ENCODE results near the gene PRRC2B.
"Not testable (repeated sequence)": the region's sequence is repeated elsewhere in the genome, so short reads cannot be mapped to it uniquely, and the experiment has no call there.

Gene PRRC2B

DNA sequence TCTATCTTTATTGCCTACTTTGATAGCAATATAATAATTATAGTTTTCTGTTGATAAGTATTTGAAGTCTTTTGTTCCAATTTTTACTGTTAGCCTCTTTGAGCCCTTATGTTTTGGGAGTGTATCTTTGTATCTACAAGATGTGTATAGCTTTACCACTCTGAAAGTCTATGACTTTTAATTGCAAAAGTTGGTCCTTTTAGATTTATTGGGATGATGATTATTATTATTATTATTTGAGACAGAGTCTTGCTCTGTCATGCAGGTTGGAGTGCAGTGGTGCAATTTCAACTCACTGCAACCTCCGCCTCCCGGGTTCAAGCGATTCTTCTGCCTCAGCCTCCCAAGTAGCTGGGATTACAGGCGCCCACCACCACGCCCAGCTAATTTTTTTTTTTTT is 78.2 kb downstream of the PRRC2B start:
- not testable (repeated sequence) for DNase-seq (ENCODE audit: low read depth)

DNA sequence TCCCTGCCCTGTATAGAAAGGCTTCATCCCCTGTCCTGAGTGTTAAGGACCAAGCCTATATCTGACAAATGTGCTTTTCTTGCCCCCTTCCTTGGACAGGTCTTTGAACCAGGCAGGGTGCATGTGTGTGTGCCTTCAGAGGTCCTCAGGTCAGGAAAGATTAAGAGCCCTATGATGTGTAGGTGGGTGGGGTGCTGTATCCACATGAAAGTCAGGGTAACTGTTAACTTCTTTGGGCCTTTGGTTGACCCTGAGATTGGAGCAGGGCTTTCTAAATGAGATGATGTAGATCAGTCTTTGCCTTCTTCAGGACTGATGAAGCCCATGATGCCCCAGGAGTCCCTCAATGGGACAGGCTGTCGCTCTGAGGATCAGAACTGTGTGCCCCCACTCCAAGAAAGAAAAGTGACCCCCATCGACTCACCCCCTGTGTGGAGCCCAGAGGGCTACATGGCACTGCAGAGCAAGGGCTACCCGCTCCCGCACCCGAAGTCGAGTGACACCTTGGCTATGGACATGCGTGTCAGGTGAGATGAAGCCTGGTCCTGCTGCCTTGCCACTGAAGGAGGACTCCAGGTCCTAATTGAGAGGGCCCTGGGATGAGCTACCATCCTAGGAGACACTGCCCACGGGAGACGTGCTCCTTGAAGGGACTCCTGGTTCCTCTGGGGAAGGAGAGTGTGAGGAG is 79.5 kb downstream of the PRRC2B start:
- no peak for DNase-seq (ENCODE audit: low read depth)

DNA sequence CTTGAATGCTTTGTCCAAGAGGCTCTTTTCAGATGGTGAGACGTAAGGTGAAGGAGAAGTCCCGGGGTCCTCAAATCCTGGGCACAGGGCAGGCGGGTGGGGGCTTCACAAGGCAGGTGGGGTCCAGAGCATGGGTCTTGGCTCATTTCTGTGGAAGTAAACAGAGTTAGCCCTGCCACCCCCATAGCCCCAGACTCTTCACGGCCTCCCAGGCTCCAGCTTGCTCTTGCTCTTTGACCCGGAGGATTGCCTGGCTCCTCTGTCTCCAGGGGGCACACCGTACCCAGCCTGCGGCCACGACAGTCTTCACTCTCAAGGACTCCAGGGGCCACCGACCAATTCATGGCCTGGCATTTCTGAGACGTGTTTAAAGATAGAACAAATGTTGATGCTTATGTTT is 80.0 kb downstream of the PRRC2B start:
- no peak for DNase-seq (ENCODE audit: low read depth)

DNA sequence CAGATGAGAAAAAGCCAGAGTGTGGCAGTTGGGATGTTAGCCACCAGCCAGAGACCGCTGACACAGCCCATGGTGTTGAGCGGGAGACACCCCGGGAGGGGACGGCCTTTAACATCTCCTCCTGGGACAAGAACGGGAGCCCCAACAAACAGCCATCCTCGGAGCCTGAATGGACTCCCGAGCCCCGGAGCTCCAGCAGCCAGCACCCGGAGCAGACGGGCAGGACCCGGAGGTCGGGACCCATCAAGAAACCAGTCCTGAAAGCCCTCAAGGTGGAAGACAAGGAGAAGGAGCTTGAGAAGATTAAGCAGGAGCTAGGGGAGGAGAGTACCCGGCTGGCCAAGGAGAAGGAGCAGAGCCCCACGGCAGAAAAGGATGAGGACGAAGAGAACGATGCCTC is 80.8 kb downstream of the PRRC2B start:
- no peak for DNase-seq (ENCODE audit: low read depth)

DNA sequence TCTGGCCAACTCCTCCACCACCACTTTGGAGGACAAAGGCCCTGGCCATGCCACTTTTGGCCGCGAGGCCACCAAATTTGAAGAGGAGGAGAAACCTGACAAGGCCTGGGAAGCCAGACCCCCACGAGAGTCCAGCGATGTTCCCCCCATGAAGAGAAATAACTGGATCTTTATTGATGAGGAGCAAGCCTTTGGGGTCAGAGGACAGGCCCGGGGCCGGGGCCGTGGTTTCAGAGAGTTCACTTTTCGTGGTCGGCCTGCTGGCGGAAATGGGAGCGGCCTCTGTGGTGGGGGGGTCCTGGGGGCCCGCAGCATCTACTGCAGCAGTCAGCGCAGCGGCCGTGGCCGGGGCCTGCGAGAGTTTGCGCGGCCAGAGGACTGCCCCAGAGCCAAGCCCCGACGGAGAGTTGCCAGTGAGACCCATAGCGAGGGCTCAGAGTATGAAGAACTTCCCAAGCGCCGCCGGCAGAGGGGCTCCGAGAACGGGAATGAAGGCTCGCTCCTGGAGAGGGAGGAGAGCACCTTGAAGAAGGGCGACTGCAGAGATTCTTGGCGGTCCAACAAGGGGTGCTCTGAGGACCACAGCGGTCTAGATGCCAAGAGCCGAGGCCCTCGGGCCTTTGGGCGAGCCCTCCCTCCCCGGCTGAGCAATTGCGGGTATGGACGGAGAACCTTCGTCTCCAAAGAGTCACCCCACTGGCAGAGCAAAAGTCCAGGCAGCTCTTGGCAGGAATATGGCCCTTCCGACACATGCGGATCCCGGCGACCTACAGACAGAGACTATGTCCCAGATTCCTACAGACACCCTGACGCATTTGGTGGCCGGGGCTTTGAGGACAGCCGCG is 81.4 kb downstream of the PRRC2B start:
- no peak for DNase-seq (ENCODE audit: low read depth)

DNA sequence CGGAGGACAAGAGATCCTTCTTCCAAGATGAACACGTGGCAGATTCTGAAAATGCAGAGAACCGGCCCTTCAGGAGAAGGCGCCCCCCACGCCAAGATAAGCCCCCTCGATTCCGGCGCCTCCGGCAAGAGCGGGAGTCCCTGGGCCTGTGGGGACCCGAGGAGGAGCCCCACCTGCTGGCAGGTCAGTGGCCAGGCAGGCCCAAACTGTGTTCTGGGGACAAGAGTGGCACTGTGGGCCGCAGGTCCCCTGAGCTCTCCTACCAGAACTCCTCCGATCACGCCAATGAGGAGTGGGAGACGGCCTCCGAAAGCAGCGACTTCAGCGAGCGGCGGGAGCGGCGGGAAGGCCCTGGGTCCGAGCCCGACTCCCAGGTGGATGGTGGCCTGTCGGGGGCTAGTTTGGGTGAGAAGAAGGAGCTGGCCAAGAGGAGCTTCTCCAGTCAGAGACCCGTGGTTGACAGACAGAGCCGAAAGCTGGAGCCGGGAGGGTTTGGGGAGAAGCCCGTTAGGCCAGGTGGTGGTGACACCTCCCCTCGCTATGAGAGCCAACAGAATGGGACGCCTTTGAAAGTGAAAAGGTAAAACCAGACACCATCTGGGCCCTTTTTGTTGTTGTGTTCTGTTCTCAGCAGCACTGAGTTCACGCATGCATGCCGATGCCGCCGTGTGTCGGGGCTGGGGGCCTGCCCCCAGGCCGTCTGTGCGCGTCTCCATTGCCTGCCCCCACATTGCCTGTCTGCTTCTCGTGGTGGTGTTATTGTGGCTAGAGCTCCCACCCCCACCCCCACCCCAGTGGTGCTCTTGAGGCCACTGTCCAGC is 82.3 kb downstream of the PRRC2B start:
- no peak for DNase-seq (ENCODE audit: low read depth)

DNA sequence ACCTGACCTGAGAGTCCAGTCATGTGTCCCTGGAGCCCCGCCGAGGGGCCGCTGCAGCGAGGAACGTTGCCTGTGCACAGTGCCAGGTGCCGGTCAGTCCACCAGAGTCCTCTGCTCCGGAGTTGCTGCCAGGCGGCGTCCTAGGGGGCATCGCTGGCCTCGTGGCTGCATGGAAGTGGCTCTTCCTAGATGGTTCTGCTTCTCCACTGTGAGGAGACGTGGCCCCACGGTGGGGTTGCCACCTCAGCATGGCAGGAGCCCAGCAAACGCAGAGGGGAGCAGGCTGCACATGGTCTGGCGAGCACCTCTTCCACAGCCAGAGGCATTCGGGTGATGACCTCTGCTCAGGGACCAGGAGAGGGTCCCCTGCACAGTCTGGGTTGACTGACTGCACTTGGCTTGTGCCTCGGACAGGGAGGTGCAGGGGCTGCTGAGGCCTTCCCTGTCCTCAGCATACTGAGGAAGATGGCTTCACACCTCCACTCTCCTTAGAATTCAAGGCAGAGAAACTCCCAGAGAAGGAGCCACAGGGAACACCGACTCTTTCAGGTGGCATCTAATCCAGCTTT is 83.0 kb downstream of the PRRC2B start:
- no peak for DNase-seq (ENCODE audit: low read depth)

DNA sequence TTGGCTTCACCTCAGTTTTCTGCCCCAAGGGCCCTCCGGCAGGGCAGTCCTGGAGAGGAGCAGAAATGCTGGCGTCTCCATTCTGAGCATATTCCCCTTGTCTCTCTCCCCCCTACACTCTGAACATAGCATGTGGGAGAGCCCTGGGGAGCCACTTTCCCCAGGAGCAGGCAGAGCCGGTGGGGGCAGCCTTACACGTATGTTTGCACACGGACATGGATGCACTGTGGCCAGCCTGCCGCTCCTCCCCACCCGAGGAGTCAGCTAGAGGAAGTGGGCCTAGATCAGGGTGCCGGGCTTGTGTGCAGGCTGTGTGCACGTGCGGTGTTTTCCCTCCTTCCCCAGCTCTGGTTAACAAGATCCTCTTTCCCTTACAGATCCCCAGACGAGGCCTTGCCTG is 83.5 kb downstream of the PRRC2B start:
- no peak for DNase-seq (ENCODE audit: low read depth)

GRCh38 chr9:131477816-131478419 is 84.0 kb downstream of the PRRC2B start:
- DNase-seq (ENCODE audit: low read depth) = no peak

- DNase-seq (ENCODE audit: low read depth) = peak; percentile 27
Observed at GRCh38 chr9:131478421-131478868, 84.6 kb downstream of the PRRC2B start.

DNA sequence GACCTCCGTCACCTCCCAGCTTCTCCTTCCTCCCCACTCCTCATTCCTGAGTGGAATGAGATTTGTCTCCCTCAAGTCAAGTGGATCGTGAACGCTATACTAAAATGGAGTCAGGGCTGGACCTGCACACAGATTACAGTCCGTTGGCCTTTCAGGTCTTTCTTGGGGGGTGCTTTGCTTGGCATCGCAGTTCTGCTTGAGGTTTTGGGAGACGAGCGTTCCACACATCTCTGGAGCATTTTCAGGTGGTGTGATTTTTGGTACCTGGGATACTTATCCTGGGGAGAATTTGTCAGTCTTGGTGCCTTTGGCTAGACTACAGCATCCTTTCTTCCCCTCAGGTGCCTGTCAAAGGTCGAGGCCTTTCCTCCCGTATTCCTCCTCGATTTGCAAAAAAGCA is 85.0 kb downstream of the PRRC2B start:
- no peak for DNase-seq (ENCODE audit: low read depth)

- DNase-seq (ENCODE audit: low read depth) = no peak
Observed at GRCh38 chr9:131480258-131480657, 86.4 kb downstream of the PRRC2B start.

DNA sequence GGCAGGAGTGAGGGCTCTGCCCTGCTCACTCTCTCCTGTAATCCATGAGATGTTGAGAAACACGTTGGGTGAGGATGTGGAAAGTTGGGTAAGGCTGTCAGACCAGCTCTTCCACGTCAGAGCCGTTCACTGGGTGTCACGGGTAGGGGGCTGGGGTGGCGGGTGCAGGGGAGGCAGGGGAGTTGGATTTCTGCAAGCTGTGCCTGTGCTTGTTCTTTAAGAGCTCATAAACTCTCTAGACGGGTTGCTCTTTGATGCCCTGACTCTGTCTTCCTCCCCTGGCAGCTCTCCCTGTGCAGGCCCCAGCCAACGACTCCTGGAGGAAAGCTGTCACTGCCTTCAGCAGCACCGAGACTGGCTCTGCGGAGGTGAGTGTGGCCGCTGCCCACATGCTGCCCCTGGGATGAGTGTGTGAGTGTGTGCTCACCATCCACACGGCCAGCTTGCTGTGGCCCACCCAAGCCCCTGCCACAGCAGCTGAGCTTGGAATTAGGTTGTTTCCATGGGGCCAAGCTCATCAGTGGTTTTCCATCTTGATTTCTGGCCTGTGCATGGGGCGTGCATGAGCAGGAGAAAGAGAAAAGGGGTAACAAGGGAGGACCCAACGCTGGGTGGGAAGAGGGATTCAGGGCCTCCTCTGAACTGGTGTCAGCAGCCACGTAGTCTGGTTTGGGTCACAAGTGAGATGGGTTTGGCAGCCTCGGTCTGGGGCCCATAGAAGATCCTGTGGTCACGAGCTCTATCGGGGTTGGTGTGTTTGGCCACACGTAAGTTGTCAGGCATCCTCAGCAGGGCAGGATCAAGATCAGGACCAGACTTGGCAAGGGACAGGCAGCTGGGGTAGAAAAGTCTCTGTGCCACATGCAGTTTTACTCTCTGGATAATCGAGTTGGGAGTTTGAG is 87.8 kb downstream of the PRRC2B start:
- no peak for DNase-seq (ENCODE audit: low read depth)

GRCh38 chr9:131482343-131483006 is 88.6 kb downstream of the PRRC2B start:
- DNase-seq (ENCODE audit: low read depth) = no peak

DNA sequence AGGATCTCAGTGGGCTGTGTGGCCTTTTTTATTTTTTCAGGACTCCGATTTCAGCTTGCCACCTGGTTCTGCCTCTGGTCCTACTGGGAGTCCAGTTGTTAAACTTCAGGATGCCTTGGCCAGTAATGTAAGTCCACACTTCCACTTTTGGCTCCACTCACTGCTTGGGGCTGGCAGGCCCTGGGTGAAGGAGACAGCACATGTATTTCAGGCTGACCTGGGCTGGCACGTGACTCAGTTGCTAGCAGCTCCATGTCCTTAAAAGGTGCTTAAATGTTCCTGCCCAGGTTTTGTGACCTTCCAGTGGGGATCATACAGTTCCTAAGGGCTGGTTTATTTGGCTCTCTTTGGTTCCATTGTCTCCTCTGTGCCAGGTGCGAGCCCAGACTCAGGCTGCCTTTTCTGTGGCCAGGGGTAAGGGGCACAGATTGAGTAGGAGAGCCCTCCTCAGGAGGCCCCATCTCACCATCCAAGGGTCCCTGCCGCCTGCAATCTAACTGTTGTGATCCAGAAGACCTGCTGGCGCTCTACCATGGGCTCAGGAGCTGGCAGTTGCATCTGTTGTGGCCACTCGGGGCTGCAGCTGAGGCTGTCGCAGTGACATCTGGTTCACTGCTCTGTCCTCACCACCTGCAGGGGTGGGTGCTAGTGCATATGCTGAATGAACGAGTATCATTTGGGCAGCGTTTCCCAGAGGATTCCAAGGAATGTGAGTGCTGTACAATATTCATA is 89.6 kb downstream of the PRRC2B start:
- DNase-seq (ENCODE audit: low read depth) = no peak

DNA sequence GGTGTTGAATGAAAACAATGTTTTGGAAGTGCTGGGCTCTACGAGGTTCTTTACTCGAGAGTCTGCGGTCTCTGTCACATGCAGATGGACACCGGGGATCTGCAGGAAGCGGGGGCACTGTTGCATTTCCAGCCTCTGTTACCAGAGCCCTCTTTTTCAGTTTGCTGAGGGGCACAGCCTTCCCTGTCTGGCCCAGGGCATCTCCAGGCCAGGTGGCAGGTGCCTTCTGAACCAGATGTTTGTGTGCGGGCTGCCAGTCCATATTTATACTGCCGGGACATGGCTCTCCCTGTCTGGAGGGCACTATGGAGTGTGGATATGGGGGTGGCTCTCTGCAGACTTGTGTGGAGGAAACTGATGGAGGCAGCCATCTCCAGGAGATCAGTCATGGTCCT is 90.2 kb downstream of the PRRC2B start:
- no peak for DNase-seq (ENCODE audit: low read depth)

GRCh38 chr9:131484560-131485185 is 90.8 kb downstream of the PRRC2B start:
- DNase-seq (ENCODE audit: low read depth) = no peak

GRCh38 chr9:131485206-131485605 is 91.3 kb downstream of the PRRC2B start:
- no peak for DNase-seq (ENCODE audit: low read depth)

Measured in stimulated activated CD8-positive, alpha-beta memory T cell treated with anti-CD3 and anti-CD28 coated beads, Interleukin-15, amount 100 ng/mL, for 24 hours (primary cell).